Adrenal gland (tissue), 12 donors: ENCODE measurements around the gene SLC37A1. TPM values are rescaled to one million over a fixed set of nuclear protein-coding genes. Genes with fewer than 3 reads are reported as not detected.

Source experiments
- DNase-seq, 7 donors: peaks; one replicate each; pipeline ENCODE4 v3.0.0-alpha.2; 2019 to 2020
- H3K27ac ChIP-seq, 5 donors: fragments of 200-600 bp; sonication (generic) in 4 of 5; 1 replicate in 3 of 5; 2 replicates in 2 of 5; pipeline versions ENCODE4 v1.5.1 to v1.8.0; 2016 to 2020; ENCODE audit warnings: mild to moderate bottlenecking in 1 of 5
- H3K27me3 ChIP-seq: fragments of 200-600 bp; 2 replicates; pipeline ENCODE4 v1.8.0; 2021
- H3K36me3 ChIP-seq, 2 donors: fragments of 200-600 bp; replicated peaks in 1 of 2; 1 replicate in 1 of 2; 2 replicates in 1 of 2; pipeline versions ENCODE4 v1.5.1 to v1.8.0; 2018 to 2022
- H3K4me1 ChIP-seq, 2 donors: fragments of 200-600 bp; replicated peaks in 1 of 2; 1 replicate in 1 of 2; 2 replicates in 1 of 2; pipeline versions ENCODE4 v1.5.1 to v1.8.0; 2018 to 2021
- H3K4me3 ChIP-seq, 4 donors: fragments of 200-600 bp; sonication (generic) in 3 of 4; one replicate each; pipeline ENCODE4 v1.5.1; 2016 to 2018
- H3K9me3 ChIP-seq, 3 donors: fragments of 200-600 bp; sonication (generic) in 1 of 3; replicated peaks in 1 of 3; 1 replicate in 2 of 3; 2 replicates in 1 of 3; pipeline versions ENCODE4 v1.5.1 to v1.8.0; 2016 to 2021
- CTCF ChIP-seq, 6 experiments: fragments of 450-650 bp in 4 of 6; fragments of 200-600 bp in 2 of 6; sonication (generic) in 1 of 6; IDR thresholded peaks; 1 replicate in 5 of 6; 2 replicates in 1 of 6; pipeline versions ENCODE4 v1.5.1 to v1.8.0; 2016 to 2021; ENCODE audit warnings: antibody characterized with exemption in 6 of 6, mild to moderate bottlenecking in 2 of 6, moderate library complexity in 1 of 6
- POLR2A ChIP-seq, 2 donors: fragments of 450-650 bp; IDR thresholded peaks; one replicate each; pipeline ENCODE4 v1.6.1; 2017; ENCODE audit warnings: antibody characterized with exemption in 2 of 2, mild to moderate bottlenecking in 2 of 2, moderate library complexity in 1 of 2
- WGBS, 4 donors: extraction: QIAGEN DNeasy Blood & Tissue Kit in 2 of 4; methylation state at CpG; one replicate each; pipeline versions ENCODE4 v1.1.5 to v1.1.7; 2013 to 2017; 5-methylcytosine and 5-hydroxymethylcytosine counted together
- intact Hi-C, 2 donors: fragments of 100-400 bp; cut with DNase I; formaldehyde crosslinking; loops; one replicate each; pipeline versions ENCODE4 v1.14.1 to v1.15.0; 2022 to 2023
- polyA plus RNA-seq, 3 donors: library from polyadenylated mRNA; stranded (reverse); fragments of 200-250 nt in 2 of 3; fragments of 350-450 nt in 1 of 3; fragmentation: Illumina TruSeq in 1 of 3; extraction: RNeasy Lipid Tissue Mini Kit (QIAGEN cat#74804) in 1 of 3; gene quantifications; one replicate each; pipeline ENCODE4 v1.2.3, GENCODE V29; 2013 to 2014
- total RNA-seq, 9 donors: library from RNA; depleted of rRNA in 4 of 9; stranded (reverse); fragments of >200 nt in 4 of 9; fragments of 120-200 nt in 1 of 9; fragmentation: NEBNext Ultra II Directional in 1 of 9; extraction: Animal tissue kit (Norgen Biotek cat#: 25700) in 1 of 9; gene quantifications; one replicate each; pipeline versions ENCODE4 v1.1.0 to v1.2.4, GENCODE V29; 2013 to 2023
- donor health status: healthy with polysubstance abuse.
- donor health status: Bipolar disorder and iron deficiency.
- donor health status: DM: yes; HTN: yes; CAD: no.
- donor health status: DM: no; HTN: no; CAD: no.
- donor health status: DM: no; HTN: no; CAD: no.
- donor health status: DM: yes; HTN: yes; CAD: no.

SLC37A1 gene
- total and polyA plus RNA-seq, 12 donors = 4.8 to 27.2 (median 16.3) TPM

DNA sequence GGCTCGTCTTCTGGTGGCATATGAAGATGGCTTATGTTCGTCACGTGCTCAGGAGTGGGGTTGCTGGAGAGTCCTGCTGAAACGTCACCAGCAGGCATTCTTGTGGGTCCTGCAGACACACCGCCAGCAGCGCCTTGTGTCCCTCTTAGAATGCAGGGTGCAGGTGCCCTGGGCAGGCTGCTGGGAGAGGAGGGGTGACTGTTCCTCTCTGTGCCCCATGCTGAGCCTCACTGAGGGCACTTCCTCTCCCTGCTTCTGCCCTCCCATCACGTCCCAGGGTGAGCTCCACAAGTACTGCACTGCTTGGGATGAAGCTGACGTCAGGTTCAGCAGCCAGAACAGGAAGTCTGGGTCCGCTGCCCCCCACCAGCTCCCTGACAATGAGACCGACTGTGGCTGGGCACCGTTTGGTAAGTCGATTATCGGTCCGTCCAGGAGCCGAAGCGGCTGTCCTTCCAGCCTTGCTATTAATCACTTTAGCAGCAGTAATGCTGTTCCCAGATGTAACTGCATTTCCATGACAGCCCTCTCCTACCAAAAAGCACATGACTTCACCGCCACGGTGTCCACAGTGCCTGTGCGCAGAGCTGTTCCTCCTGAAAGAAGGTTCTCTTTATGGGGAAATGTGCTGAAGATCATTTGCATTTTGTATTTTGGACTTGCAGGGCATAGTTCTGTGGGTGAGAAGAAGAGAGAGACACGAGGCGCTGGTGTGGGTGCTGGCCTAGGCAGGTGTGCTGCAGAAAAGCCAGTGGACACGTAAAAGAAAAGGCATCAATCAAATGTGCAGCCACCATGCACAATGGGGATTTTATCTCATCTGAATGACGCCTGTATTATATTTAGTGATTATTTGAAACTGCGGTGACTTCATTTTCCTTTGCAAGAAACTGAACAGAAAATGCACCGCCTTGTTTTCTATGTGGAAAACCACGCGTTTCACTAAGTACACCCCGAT, 21.0 kb downstream of the SLC37A1 start:
- H3K4me1 ChIP-seq = peaks cover 13 to 17% of the 10 kb centered on the region in 2 donors
- no peaks in the 10 kb centered on the region for H3K36me3 ChIP-seq
- DNase-seq = peak; percentile 39 to 91 (median 54)
- peak overlapping the region in 4 of 5 donors; percentile 3 to 89 (median 44) for H3K27ac ChIP-seq
- TF ChIP-seq POLR2A (IDR thresholded peaks at IDR 0.05) (peak; percentile 32 to 53), CTCF (IDR thresholded peaks at IDR 0.05) (no peak)
- intact Hi-C loops = no loop called here
- 72 to 85% (median 79%) methylated on average over 18 to 28 of the region's 28 CpGs for WGBS, 4 donors
- no peaks in the 10 kb centered on the region for H3K27me3 ChIP-seq
- H3K9me3 ChIP-seq = no peaks in the 10 kb centered on the region
- no peak overlapping the region for H3K4me3 ChIP-seq

GRCh38 chr21:42535602-42536171, 22.0 kb downstream of the SLC37A1 start:
- Histone ChIP-seq H3K4me1 (peaks cover 13 to 17% of the 10 kb centered on the region in 2 donors), H3K9me3 (no peaks in the 10 kb centered on the region), H3K4me3 (no peak overlapping the region), H3K27me3 (no peaks in the 10 kb centered on the region), H3K27ac (peak overlapping the region in 1 of 5 donors; percentile 89), H3K36me3 (no peaks in the 10 kb centered on the region)
- intact Hi-C loops = no loop called here
- peak in 5 of 7 donors; percentile 32 to 78 (median 55) for DNase-seq
- TF ChIP-seq CTCF (IDR thresholded peaks at IDR 0.05) = no peak
- no peak for TF ChIP-seq POLR2A (IDR thresholded peaks at IDR 0.05)
- WGBS, 4 donors = 68 to 82% (median 71%) methylated on average over 12 to 17 of the region's 17 CpGs

DNA sequence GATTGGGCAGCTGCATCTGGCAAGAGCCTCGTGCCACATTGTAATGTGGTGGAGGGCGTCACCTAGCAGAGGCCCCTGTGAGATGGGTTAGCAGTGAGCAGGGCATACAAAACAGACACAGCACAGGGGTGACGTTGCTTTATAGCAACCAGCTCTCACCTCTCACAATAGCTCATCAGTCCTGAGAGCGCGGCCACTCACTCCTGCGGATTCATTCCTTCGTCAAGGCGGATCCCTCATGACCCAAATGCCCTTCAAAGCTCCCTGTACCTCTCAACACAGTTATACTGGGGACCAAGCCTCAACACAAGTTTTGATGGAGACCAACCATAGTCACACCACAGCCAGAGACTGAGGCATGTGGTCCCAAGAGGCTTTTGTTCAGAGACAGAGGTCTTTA, 22.9 kb downstream of the SLC37A1 start:
- intact Hi-C loops = no loop called here
- H3K27ac ChIP-seq = peak overlapping the region in 1 of 5 donors; percentile 89

More for the DNA sequence above, 22.9 kb downstream of the SLC37A1 start:
- Histone ChIP-seq H3K4me1 (peaks cover 13 to 17% of the 10 kb centered on the region in 2 donors), H3K4me3 (no peak overlapping the region), H3K36me3 (peaks cover 0 to 2% of the 10 kb centered on the region in 2 donors), H3K27me3 (no peaks in the 10 kb centered on the region), H3K9me3 (no peaks in the 10 kb centered on the region)
- TF ChIP-seq POLR2A (IDR thresholded peaks at IDR 0.05) = no peak
- no peak for TF ChIP-seq CTCF (IDR thresholded peaks at IDR 0.05)
- peak in 1 of 7 donors; percentile 55 for DNase-seq
- 82 to 98% (median 89%) methylated on average over 5 to 8 of the region's 8 CpGs for WGBS, 4 donors
